HepG2 (cell line): Measurements from ENCODE around the gene SMIM13. TPM values are rescaled to one million over a fixed set of nuclear protein-coding genes. Genes with fewer than 3 reads are reported as not detected.
A peak's percentile ranks its signal among the peaks of the same experiment; 100 is the strongest.

ENCODE experiments used
- ARID4A ChIP-seq: sonication (generic); formaldehyde crosslinking; IDR thresholded peaks from 2 replicates; pipeline ENCODE4 v1.5.0; 2020; ENCODE audit warnings: mild to moderate bottlenecking, missing genetic modification reagents, borderline replicate concordance
- CREM ChIP-seq, 2 experiments: sonication (generic) in 1 of 2; formaldehyde crosslinking in 1 of 2; IDR thresholded peaks; 2 replicates each; pipeline versions ENCODE4 v1.4.0 to v1.6.1; 2016 to 2020; ENCODE audit warnings: antibody characterized with exemption in 1 of 2, mild to moderate bottlenecking in 1 of 2, missing genetic modification reagents in 1 of 2
- EED ChIP-seq: sonication (generic); formaldehyde crosslinking; IDR thresholded peaks from 2 replicates; pipeline ENCODE4 v1.5.0; 2020; ENCODE audit warnings: mild to moderate bottlenecking, missing genetic modification reagents
- FOXC1 ChIP-seq: sonication (generic); formaldehyde crosslinking; IDR thresholded peaks from 2 replicates; pipeline ENCODE4 v1.8.0; 2022; ENCODE audit warnings: mild to moderate bottlenecking, missing genetic modification reagents, borderline replicate concordance
- FOXP1 ChIP-seq, 2 experiments: fragments of 450-650 bp in 1 of 2; IDR thresholded peaks; 2 replicates each; pipeline ENCODE4 v1.6.1; 2017 to 2018; ENCODE audit warnings: antibody characterized with exemption in 1 of 2
- MED8 ChIP-seq: sonication (generic); formaldehyde crosslinking; IDR thresholded peaks from 2 replicates; pipeline ENCODE4 v1.8.1; 2023; ENCODE audit warnings: mild to moderate bottlenecking, missing genetic modification reagents; ENCODE audit not compliant: insufficient replicate concordance
- NFE2L2 ChIP-seq: fragments of 150-350 bp; IDR thresholded peaks from 2 replicates; pipeline ENCODE4 v1.6.1; 2014; ENCODE audit warnings: low read length
- PAX8 ChIP-seq: sonication (generic); formaldehyde crosslinking; IDR thresholded peaks from 2 replicates; pipeline ENCODE4 v1.8.0; 2022; ENCODE audit warnings: mild to moderate bottlenecking, missing genetic modification reagents, borderline replicate concordance
- POGK ChIP-seq: sonication (generic); formaldehyde crosslinking; conservative IDR thresholded peaks from 2 replicates; pipeline ENCODE4 v1.8.0; 2022; ENCODE audit warnings: mild to moderate bottlenecking, moderate library complexity, missing genetic modification reagents
- POGZ ChIP-seq: sonication (generic); formaldehyde crosslinking; IDR thresholded peaks from 2 replicates; pipeline ENCODE4 v1.4.0; 2020; ENCODE audit warnings: mild to moderate bottlenecking, missing genetic modification reagents
- PTBP1 ChIP-seq: fragments of 200-400 bp; formaldehyde crosslinking; IDR thresholded peaks from 2 replicates; pipeline ENCODE4 v1.6.1; 2018; ENCODE audit warnings: low read length, low read depth; ENCODE audit not compliant: poor library complexity, severe bottlenecking
- THAP11 ChIP-seq: IDR thresholded peaks from 2 replicates; pipeline ENCODE4 v1.6.1; 2016; ENCODE audit warnings: missing biosample characterization, missing genetic modification reagents
- ZBTB25 ChIP-seq: IDR thresholded peaks from 2 replicates; pipeline ENCODE4 v1.6.1; 2018; ENCODE audit warnings: missing genetic modification reagents
- ZBTB8A ChIP-seq: sonication (generic); formaldehyde crosslinking; IDR thresholded peaks from 2 replicates; pipeline ENCODE4 v1.4.0; 2020; ENCODE audit warnings: mild to moderate bottlenecking, low read depth, missing genetic modification reagents, borderline replicate concordance
- ZNF10 ChIP-seq: sonication (generic); formaldehyde crosslinking; IDR thresholded peaks from 2 replicates; pipeline ENCODE4 v1.4.0; 2020; ENCODE audit warnings: mild to moderate bottlenecking, low read depth, missing genetic modification reagents, borderline replicate concordance
- ZNF234 ChIP-seq: sonication (generic); formaldehyde crosslinking; conservative IDR thresholded peaks from 2 replicates; pipeline ENCODE4 v1.5.1; 2020; ENCODE audit warnings: mild to moderate bottlenecking, missing genetic modification reagents
- ZNF235 ChIP-seq: sonication (generic); formaldehyde crosslinking; IDR thresholded peaks from 2 replicates; pipeline ENCODE4 v1.8.1; 2023; ENCODE audit warnings: mild to moderate bottlenecking, missing genetic modification reagents, borderline replicate concordance
- ZNF431 ChIP-seq: sonication (generic); formaldehyde crosslinking; IDR thresholded peaks from 2 replicates; pipeline ENCODE4 v1.9.0; 2022; ENCODE audit warnings: missing genetic modification reagents, low read depth, mild to moderate bottlenecking, borderline replicate concordance
- ZNF432 ChIP-seq: sonication (generic); formaldehyde crosslinking; IDR thresholded peaks from 2 replicates; pipeline ENCODE4 v1.5.0; 2020; ENCODE audit warnings: missing genetic modification reagents, mild to moderate bottlenecking, borderline replicate concordance
- ZNF501 ChIP-seq: sonication (generic); formaldehyde crosslinking; IDR thresholded peaks from 2 replicates; pipeline ENCODE4 v1.5.1; 2020; ENCODE audit warnings: mild to moderate bottlenecking, moderate library complexity, missing genetic modification reagents
- ZNF549 ChIP-seq: sonication (generic); formaldehyde crosslinking; IDR thresholded peaks from 2 replicates; pipeline ENCODE4 v1.5.0; 2020; ENCODE audit warnings: missing genetic modification reagents
- ZNF746 ChIP-seq: sonication (generic); formaldehyde crosslinking; IDR thresholded peaks from 2 replicates; pipeline ENCODE4 v1.8.0; 2022; ENCODE audit warnings: mild to moderate bottlenecking, missing genetic modification reagents
- polyA plus RNA-seq, 8 experiments: library from polyadenylated mRNA; depleted of rRNA in 3 of 8; stranded (reverse) in 7 of 8; unstranded in 1 of 8; fragments of >200 nt; fragmentation: Illumina TruSeq in 4 of 8; extraction: Trizol in 4 of 8; gene quantifications; 2 replicates each; pipeline versions ENCODE4 v1.2.1 to v1.2.3, GENCODE V29; 2011 to 2016; ENCODE audit warnings: low read depth in 4 of 8, missing spikeins in 1 of 8, mixed read lengths in 1 of 8; ENCODE audit not compliant: insufficient read depth in 1 of 8
- total RNA-seq, 5 experiments: library from RNA; depleted of rRNA; stranded (reverse); fragments of >200 nt; fragmentation: Illumina TruSeq; extraction: Trizol; gene quantifications; 2 replicates each; pipeline ENCODE4 v1.2.3, GENCODE V29; 2016; ENCODE audit warnings: low read depth in 1 of 5
- TF ChIP-seq, protein P1 (sequence below): sonication (generic); formaldehyde crosslinking; conservative IDR thresholded peaks from 2 replicates; pipeline ENCODE4 v1.4.0; 2020; ENCODE audit warnings: missing genetic modification reagents

SMIM13 gene
- total and polyA plus RNA-seq, 2 of the 13 experiments (the other 11 are each of a cell fraction or from before 2014, with no cell fraction given) = 2.7 to 10.2 TPM

- TF ChIP-seq POGK (CRISPR knock-in tag) (no peak), NFE2L2 (no peak), THAP11 (CRISPR knock-in tag) (no peak), MED8 (no peak), ZNF10 (CRISPR knock-in tag) (no peak), EED (CRISPR knock-in tag) (no peak), ZNF746 (CRISPR knock-in tag) (no peak), PAX8 (CRISPR knock-in tag) (no peak), ZNF235 (no peak), POGZ (CRISPR knock-in tag) (no peak), ZNF501 (CRISPR knock-in tag) (no peak), ZNF549 (CRISPR knock-in tag) (no peak), ZBTB25 (no peak), ZNF234 (CRISPR knock-in tag) (no peak), ZBTB8A (CRISPR knock-in tag) (no peak), ZNF431 (CRISPR knock-in tag) (no peak), FOXC1 (CRISPR knock-in tag) (no peak), ZNF432 (CRISPR knock-in tag) (no peak), CREM (IDR thresholded peaks at IDR 0.05) (no peak), CREM (CRISPR knock-in tag; IDR thresholded peaks at IDR 0.05) (no peak), FOXP1 (IDR thresholded peaks at IDR 0.05) (no peak), FOXP1 (CRISPR knock-in tag; IDR thresholded peaks at IDR 0.05) (no peak), ARID4A (CRISPR knock-in tag) (peak; percentile 27; the same call in 1 of the 2 replicates), PTBP1 (no peak)
- TF ChIP-seq, protein P1, sequence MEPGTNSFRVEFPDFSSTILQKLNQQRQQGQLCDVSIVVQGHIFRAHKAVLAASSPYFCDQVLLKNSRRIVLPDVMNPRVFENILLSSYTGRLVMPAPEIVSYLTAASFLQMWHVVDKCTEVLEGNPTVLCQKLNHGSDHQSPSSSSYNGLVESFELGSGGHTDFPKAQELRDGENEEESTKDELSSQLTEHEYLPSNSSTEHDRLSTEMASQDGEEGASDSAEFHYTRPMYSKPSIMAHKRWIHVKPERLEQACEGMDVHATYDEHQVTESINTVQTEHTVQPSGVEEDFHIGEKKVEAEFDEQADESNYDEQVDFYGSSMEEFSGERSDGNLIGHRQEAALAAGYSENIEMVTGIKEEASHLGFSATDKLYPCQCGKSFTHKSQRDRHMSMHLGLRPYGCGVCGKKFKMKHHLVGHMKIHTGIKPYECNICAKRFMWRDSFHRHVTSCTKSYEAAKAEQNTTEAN (CRISPR knock-in tag) = no peak
Measured at GRCh38 chr6:11067348-11067747, 26.3 kb upstream of the SMIM13 start (continued).
